ENCODE results near the gene PCSK7.

DNA sequence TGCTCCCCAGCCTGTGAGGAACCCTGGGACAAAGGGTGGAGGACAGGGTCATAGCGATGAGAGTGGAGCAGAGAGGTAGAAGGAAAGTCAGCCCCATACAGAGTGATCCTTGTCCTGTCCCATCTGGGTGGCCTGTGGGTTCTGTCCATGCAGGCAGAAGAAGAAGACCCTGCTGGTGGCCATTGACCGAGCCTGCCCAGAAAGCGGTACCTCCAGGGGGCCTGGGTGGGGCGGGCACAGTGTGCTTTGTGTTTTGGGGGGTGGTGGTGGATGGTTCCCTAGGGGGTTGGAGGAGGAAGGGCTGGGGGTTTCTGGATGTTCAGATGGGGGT, 45.5 kb downstream of the PCSK7 start:
- TF ChIP-seq, protein P1, sequence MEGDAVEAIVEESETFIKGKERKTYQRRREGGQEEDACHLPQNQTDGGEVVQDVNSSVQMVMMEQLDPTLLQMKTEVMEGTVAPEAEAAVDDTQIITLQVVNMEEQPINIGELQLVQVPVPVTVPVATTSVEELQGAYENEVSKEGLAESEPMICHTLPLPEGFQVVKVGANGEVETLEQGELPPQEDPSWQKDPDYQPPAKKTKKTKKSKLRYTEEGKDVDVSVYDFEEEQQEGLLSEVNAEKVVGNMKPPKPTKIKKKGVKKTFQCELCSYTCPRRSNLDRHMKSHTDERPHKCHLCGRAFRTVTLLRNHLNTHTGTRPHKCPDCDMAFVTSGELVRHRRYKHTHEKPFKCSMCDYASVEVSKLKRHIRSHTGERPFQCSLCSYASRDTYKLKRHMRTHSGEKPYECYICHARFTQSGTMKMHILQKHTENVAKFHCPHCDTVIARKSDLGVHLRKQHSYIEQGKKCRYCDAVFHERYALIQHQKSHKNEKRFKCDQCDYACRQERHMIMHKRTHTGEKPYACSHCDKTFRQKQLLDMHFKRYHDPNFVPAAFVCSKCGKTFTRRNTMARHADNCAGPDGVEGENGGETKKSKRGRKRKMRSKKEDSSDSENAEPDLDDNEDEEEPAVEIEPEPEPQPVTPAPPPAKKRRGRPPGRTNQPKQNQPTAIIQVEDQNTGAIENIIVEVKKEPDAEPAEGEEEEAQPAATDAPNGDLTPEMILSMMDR (IDR thresholded peaks at IDR 0.05) = no peak
- no peak for TF ChIP-seq POLR2A (IDR thresholded peaks at IDR 0.05)
